ENCODE measurements around the gene PCNX2.

The PCNX2 gene

DNA sequence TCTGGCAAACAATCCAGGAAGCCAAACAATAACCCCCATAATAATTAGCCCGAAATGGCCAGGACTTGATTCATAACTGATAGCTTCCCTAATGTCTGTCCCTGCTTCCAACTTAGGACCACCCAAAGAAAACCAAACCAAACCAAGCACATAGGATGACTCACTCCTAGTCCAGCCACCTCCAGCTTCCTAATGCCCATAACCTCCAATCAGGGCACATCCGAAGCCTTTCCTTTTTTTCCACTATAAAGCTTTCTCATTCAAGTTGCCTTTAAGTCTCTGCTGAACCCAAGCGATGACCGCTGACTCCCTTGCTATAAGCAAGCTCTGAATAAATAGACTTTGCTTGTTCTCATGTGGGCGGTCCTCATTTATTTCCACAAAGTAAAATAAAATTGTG, 40.4 kb downstream of the PCNX2 start:
- DNase-seq: no peak

DNA sequence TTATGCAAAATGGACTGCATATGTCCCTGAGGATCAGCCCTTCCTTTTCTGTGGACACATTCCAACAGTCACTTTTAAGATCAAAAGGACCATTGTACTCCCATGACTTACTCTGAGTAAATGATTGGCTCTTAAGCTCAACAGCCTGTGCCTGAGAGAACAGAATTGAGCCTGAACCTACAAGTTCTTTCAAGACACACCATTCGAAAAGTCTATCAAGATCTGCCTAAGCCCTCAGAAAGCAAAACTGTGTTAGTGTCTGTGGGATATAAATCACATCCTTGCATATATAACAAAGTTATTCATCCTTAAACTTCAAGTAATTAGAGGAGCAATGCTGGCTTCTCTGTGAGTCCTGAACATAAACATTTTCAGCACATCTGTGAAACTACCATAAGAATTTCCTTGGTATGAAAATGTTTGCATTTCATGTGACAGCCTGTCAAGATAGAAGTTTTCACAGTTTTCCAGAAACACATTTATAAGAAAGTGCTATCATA, 41.6 kb downstream of the PCNX2 start:
- DNase-seq: no peak

DNA sequence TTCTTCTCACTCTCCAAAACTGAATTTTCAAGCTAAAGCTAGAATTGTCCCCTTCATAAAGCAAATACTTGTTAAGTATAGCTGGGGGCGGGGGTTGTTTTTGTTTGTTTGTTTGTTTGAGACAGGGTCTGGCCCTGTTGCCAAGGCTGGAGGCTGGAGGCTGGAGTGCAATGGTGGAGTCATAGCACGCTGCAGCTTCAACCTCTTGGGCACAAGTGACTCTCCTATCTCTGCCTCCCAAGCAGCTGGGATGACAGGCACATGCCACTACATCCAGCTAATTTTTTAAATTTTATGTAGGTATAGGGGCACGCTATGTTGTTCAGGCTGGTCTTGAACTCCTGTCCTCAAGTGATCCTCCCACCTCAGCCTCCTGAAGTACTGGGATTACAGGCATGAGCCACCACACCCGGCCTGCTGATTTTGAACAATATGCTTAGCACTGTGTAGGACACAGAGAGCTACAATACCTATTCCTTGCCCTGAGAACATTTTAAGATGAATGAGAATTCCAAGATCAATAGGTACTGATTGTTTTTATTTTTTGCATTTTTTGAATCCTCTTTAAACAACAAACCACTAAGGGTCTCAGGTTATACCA, 42.2 kb downstream of the PCNX2 start:
- no peak for DNase-seq

DNA sequence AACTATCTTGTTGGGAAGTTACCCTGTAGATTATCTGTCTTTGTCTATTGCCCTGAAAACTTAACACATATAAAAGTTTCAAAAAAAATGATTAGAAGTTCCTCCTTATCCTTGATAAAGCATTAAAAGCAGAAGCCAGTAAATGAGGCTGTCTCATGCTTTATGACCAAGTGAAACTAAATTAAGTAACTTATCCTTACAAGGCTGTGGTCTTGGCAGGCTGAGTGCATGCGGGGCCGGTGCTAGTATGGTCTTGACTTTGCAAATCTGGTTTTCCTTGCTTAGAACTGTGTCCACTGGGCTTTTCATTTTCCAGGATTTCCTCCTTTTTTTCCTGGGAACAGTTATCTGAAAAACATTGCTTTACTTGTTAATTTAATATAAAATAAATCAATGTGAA, 43.1 kb downstream of the PCNX2 start:
- DNase-seq: no peak

DNA sequence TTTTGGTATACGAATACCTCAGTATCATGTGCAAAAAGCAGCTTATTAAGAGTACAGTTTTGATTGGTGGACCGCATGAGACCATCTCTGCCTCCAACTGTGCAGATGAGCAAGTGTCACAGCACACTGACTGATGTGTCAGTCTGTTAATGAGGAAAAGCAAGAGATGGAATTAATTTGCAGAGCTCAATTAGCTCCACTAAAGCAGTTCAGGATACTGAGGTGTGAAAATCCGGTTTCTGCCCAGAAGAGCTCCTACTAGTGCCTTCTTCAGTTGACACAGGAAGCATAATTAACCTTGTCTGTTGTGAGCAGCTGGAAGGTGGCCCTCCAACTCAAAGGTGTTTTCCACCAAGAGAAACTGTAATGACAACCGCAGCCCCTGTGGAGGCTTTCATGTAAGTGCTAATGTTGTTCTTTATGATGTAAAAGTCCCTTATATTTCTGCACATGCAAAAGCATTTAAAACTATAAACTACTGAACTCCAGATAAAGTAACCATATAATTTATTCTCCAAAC, 44.3 kb downstream of the PCNX2 start:
- DNase-seq: no peak

DNA sequence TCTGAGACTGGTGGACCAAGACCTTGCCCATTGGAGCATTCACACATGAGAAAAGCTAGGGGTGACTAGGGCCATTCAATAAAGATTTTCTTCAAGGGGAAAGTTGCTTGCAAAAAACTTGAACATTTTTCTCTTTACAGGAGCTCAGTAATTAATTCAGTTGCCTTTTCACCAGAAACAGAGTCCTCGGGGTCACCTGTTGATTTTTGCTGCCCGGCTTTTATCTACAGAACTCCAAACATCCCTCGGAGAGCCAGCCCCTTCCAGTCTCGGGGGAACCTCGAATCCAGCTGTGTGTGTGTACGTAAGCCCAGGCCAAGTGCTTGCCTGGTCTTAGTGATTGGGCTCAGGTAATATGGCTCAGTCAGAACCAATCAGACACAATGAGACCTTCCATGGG, 47.5 kb downstream of the PCNX2 start:
- DNase-seq: no peak

DNA sequence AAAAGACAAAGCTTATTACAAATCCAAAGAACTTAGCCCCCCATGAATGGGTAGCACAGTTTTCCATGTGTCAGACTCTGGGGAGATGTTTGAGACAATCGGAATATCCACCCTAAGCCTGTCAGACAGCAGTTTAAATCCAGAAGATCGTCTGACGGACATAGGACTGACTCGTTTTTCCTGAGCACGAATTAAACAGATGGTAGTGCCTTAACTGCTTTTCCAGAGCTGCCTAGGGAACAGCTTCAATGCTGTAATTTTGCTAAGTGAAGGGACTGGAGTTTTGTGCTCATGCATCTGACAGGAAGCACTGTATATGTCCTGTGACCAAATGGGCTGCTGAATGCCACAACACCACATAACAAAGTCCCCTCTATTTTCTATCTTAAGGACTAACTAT, 48.6 kb downstream of the PCNX2 start:
- no peak for DNase-seq

DNA sequence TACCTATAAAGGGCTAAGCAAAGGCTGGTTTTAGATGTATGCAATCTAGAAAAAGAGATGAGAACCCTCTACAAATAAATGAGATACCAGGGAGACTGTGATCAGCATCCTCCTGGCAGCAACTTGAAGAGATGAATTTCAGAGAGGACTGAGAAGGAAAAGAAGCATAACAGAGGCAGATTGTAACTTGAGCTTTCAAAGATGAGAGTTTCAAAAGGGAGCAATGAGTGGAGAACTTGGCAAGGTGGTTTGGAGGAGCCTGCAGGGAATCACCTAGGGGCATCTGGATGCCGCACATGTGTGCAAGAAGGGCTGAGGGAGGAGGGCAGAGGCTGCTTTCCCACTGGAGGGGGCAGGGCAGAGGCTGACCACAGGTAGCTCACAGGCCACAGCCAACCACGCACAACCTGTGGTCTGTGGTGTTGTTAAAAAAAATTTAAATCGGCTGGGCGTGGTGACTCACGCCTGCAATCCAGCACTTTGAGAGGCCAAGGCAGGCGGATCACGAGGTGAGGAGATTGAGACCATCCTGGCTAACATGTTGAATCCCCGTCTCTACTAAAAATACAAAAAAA, 50.2 kb downstream of the PCNX2 start:
- no peak for DNase-seq

DNA sequence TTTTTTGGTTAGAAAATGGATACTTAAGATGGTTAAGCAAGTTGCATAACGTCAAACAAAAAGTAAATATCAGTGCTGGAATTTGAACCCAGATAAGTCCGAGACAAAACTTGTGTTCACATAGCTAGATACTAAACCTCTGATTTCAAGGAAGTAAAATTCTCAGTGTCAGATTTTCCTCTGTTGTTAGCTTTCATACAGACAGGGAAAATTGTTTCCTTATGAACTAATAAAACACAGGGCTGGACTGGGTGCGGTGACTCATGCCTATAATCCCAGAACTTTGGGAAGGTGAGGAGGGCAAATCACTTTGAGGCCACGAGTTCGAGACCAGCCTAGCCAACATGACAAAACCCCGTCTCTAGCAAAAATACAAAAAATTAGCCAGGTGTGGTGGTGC, 51.3 kb downstream of the PCNX2 start:
- no peak for DNase-seq

DNA sequence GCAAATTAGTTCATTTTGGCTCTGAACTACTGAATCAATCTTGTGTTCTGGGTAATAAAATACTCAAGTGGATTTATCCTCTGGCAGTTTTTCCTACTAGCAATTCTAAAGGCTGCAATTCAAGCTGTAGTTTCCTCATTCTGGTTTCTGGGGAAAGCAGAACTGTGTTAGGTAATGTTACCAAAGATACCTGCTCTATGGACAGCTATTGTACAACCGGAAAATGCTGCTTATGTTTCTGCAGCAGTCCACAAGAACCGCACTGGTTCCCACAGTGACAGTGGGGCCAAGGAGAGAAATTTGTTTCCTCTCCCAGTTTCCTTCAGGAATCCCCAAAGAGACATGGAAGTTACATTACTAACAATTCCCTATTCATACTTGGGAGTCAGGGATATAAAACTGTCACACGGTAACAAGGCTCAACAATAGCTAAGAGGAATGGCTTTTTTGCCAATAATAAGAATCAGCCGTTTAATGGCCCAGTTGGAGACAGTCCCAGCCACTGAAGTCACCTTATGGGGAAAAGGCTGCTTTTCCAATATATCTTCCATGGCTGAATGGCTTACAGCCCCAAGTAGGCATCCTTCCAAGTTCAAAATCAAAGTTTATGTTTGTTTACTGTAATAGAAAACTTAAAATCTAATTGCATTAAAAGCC, 52.6 kb downstream of the PCNX2 start:
- no peak for DNase-seq

DNA sequence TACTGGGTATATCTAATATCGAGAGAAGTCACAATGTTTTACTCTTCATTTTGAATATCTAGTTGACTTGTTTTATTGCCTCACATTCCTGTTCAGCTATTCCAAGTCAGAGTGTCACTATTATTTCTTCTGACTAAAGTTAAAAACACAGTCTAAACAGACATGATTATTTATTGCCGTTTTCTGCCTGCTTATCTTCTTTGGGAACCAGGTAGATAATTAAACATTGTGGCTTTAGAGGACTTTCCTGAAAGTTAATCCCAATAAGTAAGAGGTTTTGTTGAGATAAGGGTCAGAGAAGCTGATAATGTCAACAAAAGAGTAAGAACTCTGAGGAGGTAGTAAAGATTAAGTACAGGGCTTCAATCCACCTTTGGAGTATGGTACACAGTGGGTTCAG, 53.8 kb downstream of the PCNX2 start:
- no peak for DNase-seq

DNA sequence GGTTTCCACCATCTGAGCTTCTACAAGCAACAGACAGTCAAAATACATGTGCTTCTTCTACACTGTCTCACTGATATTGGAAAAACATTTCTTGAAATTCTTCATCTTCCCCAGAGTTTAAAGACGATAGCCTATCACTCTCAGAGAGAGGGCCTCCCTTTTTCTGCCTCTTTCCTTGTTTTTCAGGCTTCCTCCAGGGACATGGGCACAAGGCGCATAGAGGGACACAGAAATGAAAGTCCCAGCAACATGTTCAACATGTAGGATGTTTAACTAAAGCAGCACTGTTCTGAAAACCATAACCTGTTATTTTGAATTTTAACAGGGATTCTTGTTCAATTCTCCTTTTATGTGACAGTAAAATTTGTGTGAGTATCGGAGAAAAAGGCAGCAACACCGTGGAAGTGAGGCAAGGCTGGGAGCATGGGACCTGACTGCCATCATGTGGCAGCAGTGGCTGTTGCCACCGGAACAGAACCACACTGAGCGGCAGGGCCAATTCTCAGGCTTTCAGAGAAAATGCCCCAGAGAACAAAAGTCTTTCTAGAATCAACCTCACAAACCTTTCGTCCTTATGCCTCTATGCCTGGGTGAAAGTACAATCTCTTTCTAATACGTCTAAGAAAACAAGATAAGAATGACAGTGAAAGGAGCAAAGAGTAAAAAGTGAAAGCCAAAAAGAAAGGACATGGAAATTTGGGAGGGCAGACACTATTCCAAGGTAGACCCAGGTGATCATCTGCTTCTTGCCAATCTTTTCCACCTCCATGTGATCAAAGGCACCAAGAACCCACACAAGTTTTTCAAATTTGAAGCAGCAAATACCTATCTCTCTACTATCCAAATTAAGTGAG, 54.5 kb downstream of the PCNX2 start:
- no peak for DNase-seq

DNA sequence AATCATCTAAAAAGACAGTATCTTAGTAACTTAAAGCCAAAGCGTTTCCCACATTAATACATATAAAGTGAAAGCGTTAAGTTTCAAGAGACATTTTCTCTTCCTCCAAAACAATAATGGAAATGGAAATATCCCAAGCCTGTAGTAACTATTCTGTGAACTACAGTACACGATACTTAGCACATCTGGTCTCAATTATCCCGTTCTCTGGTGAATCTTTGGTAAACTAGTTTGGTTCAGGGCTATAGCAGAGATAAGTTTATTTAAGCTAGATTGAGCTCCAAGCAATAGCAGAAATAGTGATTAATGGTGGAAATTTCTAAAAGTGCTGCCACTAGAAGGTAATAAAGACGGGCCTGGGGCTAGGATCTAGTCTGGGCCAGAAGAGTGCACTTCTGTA, 55.2 kb downstream of the PCNX2 start:
- DNase-seq: no peak

DNA sequence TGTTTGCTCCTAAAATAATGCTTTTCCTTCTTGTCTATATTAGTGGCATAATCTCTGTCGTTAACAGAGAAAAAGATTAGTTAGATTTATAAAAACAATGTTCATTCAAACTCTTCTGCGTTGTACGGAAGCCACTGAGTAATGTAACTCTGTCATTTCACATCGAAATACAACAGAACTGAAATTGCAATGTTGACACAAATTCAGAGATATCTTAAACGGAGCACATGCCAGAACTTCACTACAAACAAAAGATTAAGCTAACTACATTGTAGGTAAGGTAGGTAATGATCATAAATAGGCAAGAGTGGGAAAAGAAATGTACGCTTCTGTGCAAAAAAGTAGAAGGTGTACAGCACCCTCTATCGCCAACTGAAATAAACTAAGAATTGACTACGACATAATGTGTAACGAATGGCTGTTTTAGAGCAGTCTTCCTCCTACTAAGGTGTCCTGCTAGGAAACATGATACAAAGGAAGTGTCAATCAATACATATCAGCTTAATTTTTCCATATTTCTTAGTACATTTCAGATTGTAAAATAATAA, 56.6 kb downstream of the PCNX2 start:
- DNase-seq: no peak

DNA sequence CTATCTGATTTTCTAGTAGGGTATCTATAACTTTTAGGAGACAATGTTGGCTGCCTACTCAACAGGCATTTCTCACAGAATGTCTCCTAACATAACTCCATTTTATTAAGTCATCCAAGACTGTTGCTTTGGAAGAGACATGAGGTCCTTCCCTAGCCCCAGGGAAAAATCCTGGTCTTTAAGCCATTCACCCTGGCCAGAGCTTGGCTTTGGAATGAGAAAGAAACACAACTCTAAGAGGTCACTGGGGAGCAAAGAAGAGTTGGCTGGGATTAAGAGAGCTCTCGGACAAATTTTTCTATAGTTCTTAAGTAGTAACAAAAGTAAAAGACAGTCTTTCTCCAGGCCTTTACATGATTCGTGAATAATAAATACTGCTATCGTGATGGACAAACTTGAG, 57.9 kb downstream of the PCNX2 start:
- no peak for DNase-seq

DNA sequence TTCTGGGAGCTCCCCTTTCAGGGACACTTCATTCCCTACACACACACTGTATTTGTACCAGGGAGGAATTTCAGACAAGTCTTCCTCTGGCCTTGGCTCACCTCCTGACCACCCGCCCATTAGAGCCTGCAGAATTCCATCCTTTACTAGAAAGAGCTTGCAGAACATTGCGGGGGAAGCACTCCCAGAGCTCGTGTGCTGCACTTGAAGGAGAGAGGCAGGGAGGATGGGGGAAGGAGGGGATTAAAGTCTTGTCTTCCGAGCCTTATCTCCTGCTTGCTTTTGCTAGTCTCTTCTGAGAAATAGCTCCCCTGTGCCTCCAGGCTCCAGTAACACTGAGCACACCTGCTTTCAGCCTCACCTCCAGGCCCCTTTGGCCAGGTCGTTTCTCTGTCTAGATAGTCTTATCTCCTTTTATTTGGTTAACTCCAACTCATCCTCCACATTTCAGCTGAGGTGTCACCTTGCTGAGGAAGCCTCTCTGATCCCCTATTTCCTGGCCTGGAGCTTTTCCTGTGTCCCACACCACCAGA, 62.0 kb downstream of the PCNX2 start:
- no peak for DNase-seq

DNA sequence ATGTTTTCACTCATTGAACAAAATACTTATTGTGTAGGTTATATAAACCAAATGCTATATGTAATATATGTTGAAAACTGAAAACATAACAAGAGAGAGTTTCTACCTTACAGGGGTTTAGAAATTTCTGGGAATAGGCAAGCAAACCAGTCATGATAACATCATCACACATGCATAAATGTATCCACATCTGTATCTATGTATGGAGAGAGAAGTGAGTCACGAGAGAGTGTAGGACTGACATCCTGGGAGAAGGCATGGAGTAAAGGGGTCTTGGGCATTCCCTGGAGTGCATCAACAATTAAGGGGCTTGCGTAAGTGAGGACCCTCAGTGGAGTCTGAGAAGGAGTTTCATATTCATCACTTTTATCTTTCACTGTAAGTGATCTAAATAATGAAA, 65.5 kb downstream of the PCNX2 start:
- no peak for DNase-seq

DNA sequence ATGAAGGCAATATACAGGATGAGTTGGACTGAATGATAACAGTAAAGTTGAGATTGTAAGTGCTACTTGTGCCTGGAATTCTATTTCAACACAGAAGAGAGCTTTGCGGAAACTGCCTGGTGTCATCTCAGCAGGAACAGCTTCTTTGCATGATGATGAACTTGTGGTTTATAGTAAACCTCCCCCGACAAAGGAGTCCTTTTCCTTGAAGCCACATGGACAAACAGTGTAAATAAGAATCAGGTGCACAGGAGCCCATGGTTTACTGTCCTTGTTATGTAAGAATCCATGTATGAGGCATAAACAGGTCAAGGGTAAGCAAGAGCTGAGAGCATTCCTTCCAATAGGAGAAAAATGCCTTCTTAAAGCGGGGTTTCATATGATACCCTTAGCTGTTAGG, 66.2 kb downstream of the PCNX2 start:
- no peak for DNase-seq

DNA sequence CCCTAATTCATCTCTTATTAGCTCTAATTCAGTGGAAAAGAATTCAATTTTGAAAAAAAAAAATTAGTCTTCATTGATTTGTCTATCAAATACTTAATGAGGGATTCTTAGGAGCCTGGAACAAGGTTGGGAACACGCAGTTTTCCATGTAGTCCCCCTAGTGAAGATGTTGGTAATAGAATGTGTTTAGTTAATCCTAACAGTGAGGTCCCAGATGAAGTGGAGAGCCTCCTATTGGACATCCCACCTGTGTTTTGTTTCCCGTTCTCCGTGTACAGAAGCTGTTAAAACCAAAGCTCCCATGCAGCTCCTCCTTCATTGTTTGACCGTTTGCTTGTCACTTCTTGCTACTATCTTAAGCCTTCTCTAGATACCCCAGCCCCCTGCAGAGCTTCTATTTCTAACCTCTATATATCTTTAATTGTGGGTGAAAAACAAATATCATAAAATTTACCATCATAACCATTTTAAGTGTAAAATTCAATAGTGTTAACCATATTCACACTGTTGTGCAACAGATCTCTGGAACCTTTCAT, 67.5 kb downstream of the PCNX2 start:
- no peak for DNase-seq

DNA sequence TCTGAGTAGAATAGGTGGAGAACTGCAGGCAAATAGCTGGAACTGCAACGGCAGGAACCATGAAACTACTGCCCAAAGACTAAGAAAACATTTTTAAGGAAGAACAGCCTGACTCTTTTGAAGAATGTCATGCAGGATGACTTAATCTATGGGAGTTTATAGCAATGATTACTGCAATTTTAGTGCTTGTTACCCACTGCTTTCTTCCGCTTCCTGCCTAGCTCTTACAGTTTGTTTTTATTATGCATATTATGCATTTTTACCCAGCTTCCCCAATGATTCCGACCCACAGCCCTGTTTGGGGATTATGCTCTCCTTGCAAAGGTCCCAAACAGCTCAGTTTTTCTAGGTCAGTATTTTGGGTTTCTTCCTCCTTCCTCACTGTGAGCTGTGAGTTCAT, 71.2 kb downstream of the PCNX2 start:
- no peak for DNase-seq

DNA sequence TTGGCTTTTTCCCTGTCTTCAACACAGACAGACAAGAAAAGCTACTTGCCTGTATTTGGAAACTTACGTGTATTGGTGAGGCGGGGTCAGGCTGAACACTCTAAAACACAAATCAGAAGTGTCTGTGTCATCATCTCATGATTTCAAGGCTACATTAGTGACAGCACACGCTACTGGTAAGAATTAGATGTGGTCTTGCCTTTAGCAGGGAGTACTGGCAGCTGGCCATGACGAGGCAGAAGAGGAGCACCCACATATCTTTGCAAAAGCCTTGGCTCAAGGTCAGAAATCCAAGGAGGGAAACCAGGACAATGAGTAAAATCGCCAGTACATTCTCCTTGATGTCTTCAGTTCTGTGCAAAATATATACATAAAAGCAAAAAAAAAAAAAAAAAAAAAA, 77.7 kb downstream of the PCNX2 start:
- DNase-seq: no peak

DNA sequence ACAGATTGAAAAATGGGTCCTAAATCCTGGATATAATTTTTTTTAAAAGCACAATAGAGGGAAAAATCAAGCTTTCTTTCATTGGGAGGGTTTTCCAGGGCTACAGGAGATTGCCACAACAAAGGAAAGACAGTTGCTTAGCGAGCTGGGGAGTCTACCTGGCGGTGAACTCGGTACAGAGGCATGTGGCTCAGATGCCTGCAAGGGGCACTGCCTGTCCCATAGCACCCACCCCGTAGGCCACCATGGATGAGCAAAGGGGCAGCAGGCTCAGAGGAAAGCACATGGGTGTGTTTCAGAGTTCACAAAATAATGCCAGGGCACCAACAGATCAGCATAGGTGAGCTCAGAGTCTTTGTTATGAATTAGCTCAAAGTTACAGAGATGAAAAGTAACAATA, 79.5 kb downstream of the PCNX2 start:
- no peak for DNase-seq
